OCI-LY3 (cell line): ENCODE data around the gene CDH20.
A peak's percentile ranks its signal among the peaks of the same experiment; 100 is the strongest.
"Not testable (repeated sequence)": the region's sequence is repeated elsewhere in the genome, so short reads cannot be mapped to it uniquely, and the experiment has no call there.

Experiments
- H2AFZ ChIP-seq: fragments of 200-600, 300-600 bp; shearing (Covaris generic); 2 replicates; pipeline ENCODE4 v1.6.0; 2014; ENCODE audit warnings: antibody characterized with exemption, low read depth, low read length
- H3K27ac ChIP-seq: fragments of 200-600, 300-600 bp; sonication (generic); 2 replicates; pipeline ENCODE4 v1.5.1; 2014; ENCODE audit warnings: mild to moderate bottlenecking, low read length, moderate library complexity, mixed read lengths
- H3K27me3 ChIP-seq: fragments of 200-600, 300-600 bp; sonication (generic); 2 replicates; pipeline ENCODE4 v1.6.1; 2014; ENCODE audit warnings: low read depth, low read length, mixed read lengths
- H3K36me3 ChIP-seq: fragments of 200-600, 300-600 bp; sonication (generic); replicated peaks from 2 replicates; pipeline ENCODE3; 2014; ENCODE audit warnings: low read depth, low read length, mixed read lengths
- H3K4me1 ChIP-seq: fragments of 300-600, 200-600 bp; sonication (generic); 2 replicates; pipeline ENCODE4 v1.6.1; 2014; ENCODE audit warnings: low read length, mixed read lengths
- H3K4me2 ChIP-seq: fragments of 200-600, 300-600 bp; sonication (generic); 2 replicates; pipeline ENCODE4 v1.6.1; 2014; ENCODE audit warnings: low read length, mixed read lengths
- H3K4me3 ChIP-seq: fragments of 300-600, 200-600 bp; sonication (generic); 2 replicates; pipeline ENCODE4 v1.5.1; 2014; ENCODE audit warnings: antibody characterized with exemption, mild to moderate bottlenecking, low read length, moderate library complexity
- H3K79me2 ChIP-seq: fragments of 300-600, 200-600 bp; shearing (Covaris generic); 2 replicates; pipeline ENCODE4 v1.6.1; 2014; ENCODE audit warnings: mild to moderate bottlenecking, low read length, mixed read lengths
- H3K9ac ChIP-seq: fragments of 300-600, 200-600 bp; shearing (Covaris generic); 2 replicates; pipeline ENCODE4 v1.6.0; 2014; ENCODE audit warnings: mild to moderate bottlenecking, low read length, moderate library complexity
- H3K9me3 ChIP-seq: fragments of 200-600, 300-600 bp; shearing (Covaris generic); 2 replicates; pipeline ENCODE4 v1.6.1; 2014; ENCODE audit warnings: low read length, mixed read lengths; ENCODE audit not compliant: insufficient read depth
- H4K20me1 ChIP-seq: fragments of 200-600, 300-600 bp; sonication (generic); 2 replicates; pipeline ENCODE4 v1.6.1; 2016; ENCODE audit warnings: low read length, mixed read lengths; ENCODE audit not compliant: insufficient read depth
- EZH2phosphoT487 ChIP-seq: fragments of 200-600 bp; shearing (Covaris generic); IDR thresholded peaks from 2 replicates; pipeline ENCODE4 v1.6.1; 2018; ENCODE audit warnings: antibody characterized with exemption, mixed run types, low read depth
- TF ChIP-seq, protein P1 (sequence below): fragments of 200-600, 300-600 bp; sonication (generic); IDR thresholded peaks from 2 replicates; pipeline ENCODE4 v1.5.1; 2014; ENCODE audit warnings: antibody characterized with exemption, low read length, low read depth

The CDH20 gene

DNA sequence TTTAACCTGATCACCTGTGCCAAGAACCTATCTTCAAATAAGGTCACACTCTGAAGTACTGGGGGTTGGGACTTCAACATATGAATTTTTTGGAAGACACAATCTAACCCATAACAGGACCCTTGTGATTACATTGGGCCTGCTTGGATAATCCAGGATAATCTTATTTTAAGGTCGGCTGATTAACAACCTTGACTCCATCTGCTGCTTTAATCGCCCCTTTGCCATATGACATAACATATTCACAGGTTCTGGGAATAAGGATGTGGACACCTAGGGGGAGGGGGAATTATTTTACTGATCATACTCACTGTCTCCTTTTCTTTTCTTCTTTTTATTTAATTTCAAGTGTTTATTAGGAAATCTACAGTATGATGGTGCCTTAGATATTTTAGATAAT is 34.8 kb downstream of the CDH20 start:
- no peaks in the 10 kb centered on the region for H3K9me3 ChIP-seq
- H2AFZ ChIP-seq: no peak overlapping the region
- H3K9ac ChIP-seq: no peak overlapping the region
- no peak overlapping the region for H3K4me3 ChIP-seq
- no peak overlapping the region for H3K27ac ChIP-seq
- TF ChIP-seq, protein P1, sequence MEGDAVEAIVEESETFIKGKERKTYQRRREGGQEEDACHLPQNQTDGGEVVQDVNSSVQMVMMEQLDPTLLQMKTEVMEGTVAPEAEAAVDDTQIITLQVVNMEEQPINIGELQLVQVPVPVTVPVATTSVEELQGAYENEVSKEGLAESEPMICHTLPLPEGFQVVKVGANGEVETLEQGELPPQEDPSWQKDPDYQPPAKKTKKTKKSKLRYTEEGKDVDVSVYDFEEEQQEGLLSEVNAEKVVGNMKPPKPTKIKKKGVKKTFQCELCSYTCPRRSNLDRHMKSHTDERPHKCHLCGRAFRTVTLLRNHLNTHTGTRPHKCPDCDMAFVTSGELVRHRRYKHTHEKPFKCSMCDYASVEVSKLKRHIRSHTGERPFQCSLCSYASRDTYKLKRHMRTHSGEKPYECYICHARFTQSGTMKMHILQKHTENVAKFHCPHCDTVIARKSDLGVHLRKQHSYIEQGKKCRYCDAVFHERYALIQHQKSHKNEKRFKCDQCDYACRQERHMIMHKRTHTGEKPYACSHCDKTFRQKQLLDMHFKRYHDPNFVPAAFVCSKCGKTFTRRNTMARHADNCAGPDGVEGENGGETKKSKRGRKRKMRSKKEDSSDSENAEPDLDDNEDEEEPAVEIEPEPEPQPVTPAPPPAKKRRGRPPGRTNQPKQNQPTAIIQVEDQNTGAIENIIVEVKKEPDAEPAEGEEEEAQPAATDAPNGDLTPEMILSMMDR: no peak
- H3K27me3 ChIP-seq: peaks cover 9% of the 10 kb centered on the region
- H3K4me2 ChIP-seq: no peak overlapping the region
- no peaks in the 10 kb centered on the region for H3K36me3 ChIP-seq
- H3K4me1 ChIP-seq: peaks cover 13% of the 10 kb centered on the region
- H3K79me2 ChIP-seq: no peaks in the 10 kb centered on the region
- no peaks in the 10 kb centered on the region for H4K20me1 ChIP-seq

DNA sequence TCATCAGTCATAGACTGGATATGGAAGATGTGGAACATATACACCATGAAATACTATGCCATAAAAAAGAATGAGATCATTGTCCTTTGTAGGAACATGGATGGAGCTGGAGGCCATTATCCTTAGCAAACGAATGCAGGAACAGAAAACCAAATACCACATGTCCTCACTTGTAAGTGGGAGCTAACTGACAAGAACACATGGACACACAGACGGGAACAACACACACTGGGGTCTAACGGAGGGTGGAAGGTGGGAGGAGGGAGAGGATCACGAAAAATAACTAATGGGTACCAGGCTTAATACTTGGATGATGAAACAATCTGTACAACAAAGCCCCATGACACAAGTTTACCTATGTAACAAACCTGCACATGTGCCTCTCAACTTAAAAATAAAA is 36.4 kb downstream of the CDH20 start:
- H3K9me3 ChIP-seq, H3K4me3 ChIP-seq, H3K27ac ChIP-seq, H3K79me2 ChIP-seq, H3K9ac ChIP-seq, H3K27me3 ChIP-seq, H3K4me2 ChIP-seq, H3K36me3 ChIP-seq, H4K20me1 ChIP-seq, H2AFZ ChIP-seq: not testable (repeated sequence)
- peaks cover 10% of the 10 kb centered on the region for H3K4me1 ChIP-seq

DNA sequence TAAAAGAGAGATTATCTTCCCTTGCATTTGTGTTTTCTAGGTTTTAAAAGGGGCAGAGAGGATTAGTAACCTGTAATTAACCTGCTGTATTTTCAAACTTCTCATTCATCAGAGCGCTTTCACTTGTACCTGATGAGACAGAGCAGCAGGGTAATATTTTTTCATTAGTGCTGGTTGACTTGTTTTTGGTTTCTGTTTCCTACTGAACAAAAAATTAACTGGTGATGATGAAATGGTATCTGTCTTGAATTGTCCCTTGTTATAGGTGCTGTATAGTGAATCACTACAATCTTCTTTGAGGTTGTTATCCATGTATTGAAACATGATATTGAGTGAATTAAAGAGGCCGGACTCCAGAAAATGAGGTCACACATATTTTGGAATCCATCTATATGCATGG is 37.9 kb downstream of the CDH20 start:
- Histone ChIP-seq H4K20me1 (no peaks in the 10 kb centered on the region), H3K9ac (no peak overlapping the region), H3K27me3 (peaks cover 4% of the 10 kb centered on the region; the same call in 1 of the 2 replicates), H3K79me2 (no peaks in the 10 kb centered on the region), H3K36me3 (no peaks in the 10 kb centered on the region), H3K4me3 (no peak overlapping the region), H3K9me3 (peaks cover 5% of the 10 kb centered on the region; the same call in 1 of the 2 replicates), H3K4me2 (peak overlapping the region; percentile 5; the same call in 1 of the 2 replicates), H3K4me1 (peaks cover 9% of the 10 kb centered on the region), H2AFZ (no peak overlapping the region), H3K27ac (no peak overlapping the region)
- TF ChIP-seq EZH2phosphoT487: no peak
- TF ChIP-seq, protein P1: no peak

DNA sequence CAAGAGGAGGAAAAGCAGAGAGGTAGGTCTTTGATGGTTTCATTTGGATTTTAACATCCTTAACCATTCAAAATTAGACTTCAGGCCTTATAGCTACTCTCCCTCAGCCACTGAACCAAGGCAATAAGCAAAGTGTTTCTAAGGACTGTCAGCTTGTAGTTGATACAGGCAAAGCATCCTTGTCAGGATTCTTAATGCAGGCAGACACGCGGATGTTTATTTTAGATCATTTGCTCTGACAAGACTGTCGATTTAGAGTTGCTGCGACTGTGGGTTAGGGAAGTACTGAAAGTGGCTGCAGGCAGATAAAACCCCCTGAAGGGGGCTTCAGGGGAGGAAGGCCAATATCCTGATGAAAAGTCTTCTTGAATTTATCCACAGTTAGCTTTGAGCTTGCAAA is 46.6 kb downstream of the CDH20 start:
- Histone ChIP-seq H3K4me3 (no peak overlapping the region), H3K9me3 (peaks cover 5% of the 10 kb centered on the region; the same call in 1 of the 2 replicates), H4K20me1 (no peaks in the 10 kb centered on the region), H3K27me3 (no peaks in the 10 kb centered on the region), H3K27ac (no peak overlapping the region), H3K4me1 (no peaks in the 10 kb centered on the region), H2AFZ (no peak overlapping the region), H3K79me2 (no peaks in the 10 kb centered on the region), H3K36me3 (no peaks in the 10 kb centered on the region), H3K9ac (no peak overlapping the region), H3K4me2 (no peak overlapping the region)
- no peak for TF ChIP-seq EZH2phosphoT487
- TF ChIP-seq, protein P1: no peak

DNA sequence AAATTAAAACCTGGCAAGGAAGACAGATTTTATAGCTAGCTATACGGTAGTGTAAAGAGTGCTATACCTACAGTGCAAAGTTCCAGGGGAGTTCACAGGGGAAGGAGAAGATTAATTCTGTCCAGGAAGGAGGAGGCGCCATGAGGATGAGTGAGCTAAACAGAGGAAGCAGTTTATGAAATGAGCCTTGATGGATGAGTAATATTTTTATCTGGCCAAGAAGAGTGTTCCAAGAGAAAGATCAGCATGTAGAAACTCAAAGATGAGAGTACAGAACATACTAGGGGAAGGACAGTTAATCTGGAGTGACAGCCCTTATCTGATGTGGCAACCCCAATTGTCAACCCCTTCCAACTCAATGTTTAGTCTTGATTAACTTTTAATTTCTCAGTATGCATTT is 54.8 kb downstream of the CDH20 start:
- Histone ChIP-seq H3K9me3 (no peaks in the 10 kb centered on the region), H3K9ac (no peak overlapping the region), H3K4me1 (no peaks in the 10 kb centered on the region), H3K79me2 (no peaks in the 10 kb centered on the region), H4K20me1 (no peaks in the 10 kb centered on the region), H3K27ac (no peak overlapping the region), H3K27me3 (no peaks in the 10 kb centered on the region), H3K4me2 (no peak overlapping the region), H3K36me3 (no peaks in the 10 kb centered on the region), H2AFZ (no peak overlapping the region), H3K4me3 (no peak overlapping the region)
- TF ChIP-seq, protein P1: no peak
- TF ChIP-seq EZH2phosphoT487: no peak
